WERI-Rb-1 (cell line): Measurements from ENCODE around the gene ARHGAP24.

Source experiments
- DNase-seq: peaks from one replicate; pipeline ENCODE4 v3.0.0-alpha.2; 2020
- H3K27ac ChIP-seq: fragments of 250-450 bp; sonication (Bioruptor Pico); 2 replicates; pipeline ENCODE4 v1.5.1; 2020; ENCODE audit warnings: mild to moderate bottlenecking, moderate library complexity
- H3K27me3 ChIP-seq: fragments of 250-450 bp; sonication (Bioruptor Pico); 2 replicates; pipeline ENCODE4 v1.5.1; 2021; ENCODE audit warnings: mild to moderate bottlenecking, low read depth, moderate library complexity; ENCODE audit not compliant: insufficient read depth, severe bottlenecking
- H3K36me3 ChIP-seq: fragments of 250-450 bp; sonication (Bioruptor Pico); 2 replicates; pipeline ENCODE4 v1.5.1; 2020; ENCODE audit warnings: mild to moderate bottlenecking, moderate library complexity
- H3K4me3 ChIP-seq: 2 replicates; pipeline ENCODE4 v1.5.1; 2011; ENCODE audit warnings: low read depth, mild to moderate bottlenecking, control low read depth, low read length
- H3K9me3 ChIP-seq: fragments of 250-450 bp; sonication (Bioruptor Pico); 2 replicates; pipeline ENCODE4 v1.5.1; 2021; ENCODE audit warnings: mild to moderate bottlenecking, moderate library complexity; ENCODE audit not compliant: severe bottlenecking
- CTCF ChIP-seq: IDR thresholded peaks from 2 replicates; pipeline ENCODE4 v1.5.1; 2011; ENCODE audit warnings: low read depth, mild to moderate bottlenecking, control low read depth, inconsistent platforms, low read length

ARHGAP24 gene

DNA sequence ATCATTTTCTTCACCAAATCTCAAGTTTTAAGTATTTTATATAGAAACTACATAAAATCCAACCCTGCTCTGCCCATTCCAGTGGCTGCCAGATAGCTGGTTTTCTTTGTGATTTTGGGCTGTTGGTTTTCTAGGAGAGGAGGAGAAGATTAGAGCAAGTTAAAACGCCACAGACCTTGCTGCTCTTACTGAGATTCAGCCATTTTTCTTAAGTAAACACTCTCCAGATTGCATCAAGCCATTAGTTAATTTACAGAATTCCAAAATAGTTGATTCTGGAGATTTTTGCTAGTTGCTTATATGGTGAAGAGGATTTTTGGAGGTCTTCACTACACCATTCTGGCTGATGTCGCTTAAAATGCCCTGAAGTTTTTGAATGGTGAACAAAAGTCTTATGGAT is 518.7 kb downstream of the ARHGAP24 start:
- no peaks in the 10 kb centered on the region for H3K27me3 ChIP-seq
- H3K27ac ChIP-seq = no peak overlapping the region
- no peak for TF ChIP-seq CTCF
- no peaks in the 10 kb centered on the region for H3K9me3 ChIP-seq
- no peak overlapping the region for H3K4me3 ChIP-seq
- DNase-seq = no peak
- H3K36me3 ChIP-seq = no peaks in the 10 kb centered on the region

GRCh38 chr4:85994576-85994975 is 519.6 kb downstream of the ARHGAP24 start:
- Histone ChIP-seq H3K27ac (no peak overlapping the region), H3K27me3 (no peaks in the 10 kb centered on the region), H3K4me3 (no peak overlapping the region), H3K9me3 (no peaks in the 10 kb centered on the region), H3K36me3 (no peaks in the 10 kb centered on the region)
- no peak for DNase-seq
- TF ChIP-seq CTCF = no peak

DNA sequence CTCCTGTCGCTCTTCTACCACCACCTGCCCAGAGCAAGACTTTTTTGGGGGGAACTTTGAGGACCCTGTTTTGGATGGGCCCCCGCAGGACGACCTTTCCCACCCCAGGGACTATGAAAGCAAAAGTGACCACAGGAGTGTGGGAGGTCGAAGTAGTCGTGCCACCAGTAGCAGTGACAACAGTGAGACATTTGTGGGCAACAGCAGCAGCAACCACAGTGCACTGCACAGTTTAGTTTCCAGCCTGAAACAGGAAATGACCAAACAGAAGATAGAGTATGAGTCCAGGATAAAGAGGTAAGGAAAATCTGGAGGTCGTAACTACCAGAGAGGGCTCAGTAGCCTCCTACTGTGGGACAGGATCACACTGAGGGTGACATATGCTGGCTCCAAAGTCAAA is 520.4 kb downstream of the ARHGAP24 start:
- no peak overlapping the region for H3K4me3 ChIP-seq
- no peaks in the 10 kb centered on the region for H3K36me3 ChIP-seq
- H3K27ac ChIP-seq = no peak overlapping the region
- no peak for TF ChIP-seq CTCF
- no peaks in the 10 kb centered on the region for H3K27me3 ChIP-seq
- H3K9me3 ChIP-seq = no peaks in the 10 kb centered on the region
- no peak for DNase-seq

DNA sequence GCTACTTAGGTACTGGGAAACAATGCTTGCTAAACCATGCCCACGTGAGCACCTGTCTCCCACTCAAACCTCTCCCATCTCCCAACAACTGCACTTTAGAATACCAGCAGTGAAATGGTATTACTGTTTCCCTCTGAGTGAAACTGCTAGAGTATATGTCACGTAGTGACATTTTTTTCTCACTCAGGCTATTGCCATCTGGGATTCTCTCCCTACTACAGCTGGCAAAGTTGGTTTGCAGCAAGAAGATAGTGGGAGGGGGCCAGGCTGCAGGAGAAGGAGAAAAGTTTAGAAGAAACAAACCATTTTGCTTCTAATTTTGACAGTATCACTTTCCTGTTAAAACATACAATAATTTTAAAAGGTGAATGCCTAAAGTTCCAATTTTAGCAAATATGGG is 526.6 kb downstream of the ARHGAP24 start:
- no peak for DNase-seq
- no peak for TF ChIP-seq CTCF
- Histone ChIP-seq H3K27ac (no peak overlapping the region), H3K9me3 (no peaks in the 10 kb centered on the region), H3K36me3 (no peaks in the 10 kb centered on the region), H3K27me3 (no peaks in the 10 kb centered on the region), H3K4me3 (no peak overlapping the region)

DNA sequence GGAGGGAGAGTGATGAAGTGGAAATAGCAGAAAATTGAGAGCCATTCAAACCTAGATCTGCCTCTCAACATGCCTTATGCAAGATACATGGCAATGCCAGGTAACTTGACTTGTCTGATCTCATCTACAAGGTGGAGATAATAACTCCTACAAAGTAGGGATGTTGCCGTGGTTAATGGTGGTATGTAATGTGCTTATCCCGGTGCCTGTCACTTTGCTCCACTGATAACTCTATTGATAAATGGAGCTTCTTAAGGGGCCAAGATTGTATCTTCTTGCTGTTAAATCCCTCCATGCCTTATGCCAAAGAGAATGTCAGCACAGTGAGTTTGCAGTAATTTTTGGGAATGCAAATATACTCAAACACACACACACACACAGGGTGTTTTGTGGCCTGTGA is 529.1 kb downstream of the ARHGAP24 start:
- no peaks in the 10 kb centered on the region for H3K27me3 ChIP-seq
- H3K4me3 ChIP-seq = no peak overlapping the region
- DNase-seq = no peak
- H3K27ac ChIP-seq = no peak overlapping the region
- H3K36me3 ChIP-seq = no peaks in the 10 kb centered on the region
- no peak for TF ChIP-seq CTCF
- no peaks in the 10 kb centered on the region for H3K9me3 ChIP-seq

DNA sequence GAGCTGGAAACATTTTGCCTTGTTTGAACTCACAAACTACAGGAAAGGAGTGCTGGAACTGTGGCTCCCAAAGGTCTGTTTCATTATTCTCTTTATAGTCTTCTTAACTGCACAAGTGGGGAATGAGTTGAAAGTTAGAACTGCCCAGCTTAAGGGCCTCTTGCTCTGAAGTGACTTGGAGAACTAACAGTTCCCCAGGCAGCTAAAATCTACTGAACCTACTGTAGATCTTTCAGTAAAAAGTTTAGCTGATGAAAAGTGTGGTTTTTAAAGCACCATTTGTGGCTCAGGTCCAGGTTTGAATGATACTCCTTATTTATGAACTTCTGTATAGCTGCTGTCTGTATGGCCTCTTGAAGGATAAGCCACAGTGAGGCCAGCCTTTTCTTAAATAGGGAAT is 531.1 kb downstream of the ARHGAP24 start:
- H3K27ac ChIP-seq = no peak overlapping the region
- TF ChIP-seq CTCF = no peak
- H3K27me3 ChIP-seq = no peaks in the 10 kb centered on the region

More for the DNA sequence above, 531.1 kb downstream of the ARHGAP24 start:
- DNase-seq = no peak
- H3K9me3 ChIP-seq = no peaks in the 10 kb centered on the region
- no peak overlapping the region for H3K4me3 ChIP-seq
- no peaks in the 10 kb centered on the region for H3K36me3 ChIP-seq
